ENCODE data around the gene TPCN2. TPM values are rescaled to one million over a fixed set of nuclear protein-coding genes. Genes with fewer than 3 reads are reported as not detected.

The TPCN2 gene
- total and polyA plus RNA-seq, 9 of the 15 experiments (the other 6 are each of a cell fraction or from before 2014, with no cell fraction given) = 0.66 to 10.2 (median 4.6) TPM

DNA sequence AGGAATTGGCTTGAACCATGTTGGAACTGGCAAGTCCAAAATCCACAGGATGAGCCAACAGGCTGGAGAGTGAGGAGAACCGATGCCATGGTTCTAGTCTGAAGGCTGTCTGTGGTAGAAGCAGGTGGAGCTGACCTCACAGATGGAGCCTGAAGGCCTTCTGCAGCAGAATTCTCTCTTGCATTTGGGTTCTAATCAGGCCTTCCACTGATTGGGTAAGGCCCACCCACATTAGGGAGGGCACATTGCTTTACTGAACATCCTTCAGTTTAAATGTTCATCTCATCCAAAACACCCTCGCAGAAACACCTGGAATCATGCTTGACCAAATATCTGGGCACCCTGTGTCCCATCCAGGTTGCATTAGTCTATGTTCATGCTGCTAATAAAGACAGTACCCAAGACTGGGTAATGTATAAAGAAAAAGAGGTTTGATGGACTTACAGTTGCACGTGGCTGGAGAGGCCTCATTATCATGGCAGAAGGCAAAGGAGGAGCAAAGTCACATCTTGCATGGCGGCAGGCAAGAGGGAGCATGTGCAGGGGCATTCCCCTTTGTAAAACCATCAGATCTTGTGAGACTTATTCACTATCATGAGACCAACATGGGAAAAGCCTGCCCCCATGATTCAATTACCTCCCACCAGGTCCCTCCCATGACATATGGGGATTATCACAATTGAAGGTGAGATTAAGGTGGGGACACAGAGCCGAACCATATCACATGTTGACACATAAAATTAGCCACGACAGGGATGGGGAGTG is 122.9 kb downstream of the TPCN2 start:
- Histone ChIP-seq H3K4me2 (ENCODE audit: insufficient read depth, low read length) (no peak overlapping the region), H3K9ac (ENCODE audit: insufficient read depth in 1 of 2, low read depth in 2 of 2, low read length in 2 of 2) (no peak overlapping the region), H3K9me3 (replicated peaks; ENCODE audit: control insufficient read depth, insufficient read depth, low read depth, low read length) (no peaks in the 10 kb centered on the region), H4K20me1 (replicated peaks; ENCODE audit: control insufficient read depth, insufficient read depth, low read length) (no peaks in the 10 kb centered on the region), H3K79me2 (ENCODE audit: control insufficient read depth, insufficient read depth, low read length) (no peaks in the 10 kb centered on the region), H2AFZ (ENCODE audit: low read depth, low read length) (no peak overlapping the region), H3K27ac (ENCODE audit: extremely low read depth, low read depth, low read length) (no peak overlapping the region), H3K4me1 (replicated peaks in 1 of 2; ENCODE audit: control insufficient read depth in 2 of 2, insufficient read depth in 2 of 2, low read length in 2 of 2) (peaks cover 0 to 2% of the 10 kb centered on the region in 2 experiments; a peak in 2 of 5 replicates), H3K27me3 (ENCODE audit: control insufficient read depth in 2 of 2, insufficient read depth in 2 of 2, low read length in 2 of 2) (peaks cover 2 to 25% of the 10 kb centered on the region in 2 experiments; a peak in 3 of 5 replicates), H3K9me1 (ENCODE audit: control insufficient read depth, insufficient read depth, low read length) (no peaks in the 10 kb centered on the region), H3K36me3 (ENCODE audit: control insufficient read depth, insufficient read depth, low read length) (no peaks in the 10 kb centered on the region), H3K4me3 (no peak overlapping the region)
- ChIA-PET POLR2A (no interaction called here), CTCF (ENCODE audit: low intra/inter-chr PET ratio) (no interaction called here)
- in situ Hi-C loops (cut with MboI) (no loop called here), intact Hi-C loops (cut with micrococcal nuclease) (no loop called here)
- no peak for TF ChIP-seq SRF (CRISPR knock-in tag; IDR thresholded peaks at IDR 0.05)
- no peak for TF ChIP-seq YY1 (IDR thresholded peaks at IDR 0.05; ENCODE audit: borderline replicate concordance in 1 of 3, control insufficient read depth in 1 of 3, extremely low read depth in 1 of 3, insufficient read depth in 3 of 3, insufficient read length in 1 of 3, insufficient replicate concordance in 2 of 3, low read depth in 1 of 3, low read length in 2 of 3)
- no peak for TF ChIP-seq RAD51 (IDR thresholded peaks at IDR 0.05; ENCODE audit: borderline replicate concordance, low read depth)
- no peak for TF ChIP-seq SIN3B (IDR thresholded peaks at IDR 0.05; ENCODE audit: low read depth)
- peak; percentile 97 for TF ChIP-seq ZNF134 (CRISPR knock-in tag; conservative IDR thresholded peaks at IDR 0.05)
- FAIRE-seq (peak; percentile 6), DNase-seq (ENCODE audit: extremely low read depth in 1 of 4, low spot score in 3 of 4) (no peak), ATAC-seq (no peak)
- 2% methylated on average over 6 of the region's 6 CpGs for WGBS (ENCODE audit: insufficient coverage, low coverage, missing lambda C conversion rate)
- no TSS peak for BruUV-seq (replicated peaks)

Data from K562 (cell line).